Large intestine (tissue), 3 donors: ENCODE data around the gene TEX264. TPM values are rescaled to one million over a fixed set of nuclear protein-coding genes. Genes with fewer than 3 reads are reported as not detected.
A peak's percentile ranks its signal among the peaks of the same experiment; 100 is the strongest.

Source experiments
- DNase-seq, 2 donors: peaks; one replicate each; pipeline versions ENCODE4 v3.0.0 to v3.0.0-alpha.2; 2013
- H3K27ac ChIP-seq: one replicate; pipeline ENCODE4 v1.5.1; 2013; ENCODE audit warnings: low read length
- H3K27me3 ChIP-seq: 2 replicates; pipeline ENCODE4 v1.6.1; 2013; ENCODE audit warnings: low read length; ENCODE audit not compliant: control insufficient read depth, insufficient read depth
- H3K36me3 ChIP-seq: 2 replicates; pipeline ENCODE4 v1.6.1; 2013; ENCODE audit warnings: low read length; ENCODE audit not compliant: control insufficient read depth, insufficient read depth
- H3K4me1 ChIP-seq: one replicate; pipeline ENCODE4 v1.6.1; 2013; ENCODE audit warnings: low read length; ENCODE audit not compliant: control insufficient read depth, insufficient read depth
- H3K4me3 ChIP-seq: one replicate; pipeline ENCODE4 v1.5.1; 2013; ENCODE audit warnings: low read length
- H3K9me3 ChIP-seq: one replicate; pipeline ENCODE4 v1.6.1; 2013; ENCODE audit warnings: mild to moderate bottlenecking, low read depth, low read length, moderate library complexity; ENCODE audit not compliant: control insufficient read depth
- WGBS: methylation state at CpG from one replicate; pipeline ENCODE4 v1.1.5; 2013; ENCODE audit warnings: low lambda C conversion rate; ENCODE audit not compliant: insufficient coverage; 5-methylcytosine and 5-hydroxymethylcytosine counted together
- polyA plus RNA-seq: library from polyadenylated mRNA; unstranded; fragments of 120-200 nt; gene quantifications from one replicate; pipeline ENCODE4 v1.2.1, GENCODE V29; 2013

The TEX264 gene
- polyA plus RNA-seq, 1 donor, result 42.0 TPM

DNA sequence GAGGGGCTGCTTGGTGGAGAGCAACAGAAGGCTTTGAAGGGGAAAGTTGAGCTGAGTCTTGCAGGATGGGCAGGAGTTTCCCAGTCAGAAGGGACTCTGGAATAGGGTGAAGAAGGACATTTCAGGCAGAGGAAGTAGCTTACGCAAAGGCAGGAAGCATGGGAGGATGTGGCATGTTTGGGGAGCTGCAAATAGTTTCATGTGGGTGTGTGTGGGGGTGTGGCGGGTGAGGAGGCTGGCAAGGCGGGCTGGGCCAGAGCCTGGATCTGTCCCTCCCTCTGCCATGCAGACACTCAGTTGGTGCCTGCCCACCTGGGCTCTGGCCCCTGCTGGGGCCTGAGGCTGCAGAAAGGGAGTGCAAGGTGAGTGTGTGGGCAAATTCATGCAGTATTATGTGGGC is 10.4 kb downstream of the TEX264 start:
- no peak for DNase-seq
- no peak overlapping the region for H3K4me3 ChIP-seq
- peaks cover 69% of the 10 kb centered on the region for H3K36me3 ChIP-seq
- H3K27ac ChIP-seq, result no peak overlapping the region
- H3K27me3 ChIP-seq, result no peaks in the 10 kb centered on the region
- H3K9me3 ChIP-seq, result no peaks in the 10 kb centered on the region
- WGBS, result 100% methylated on average over 1 of the region's 3 CpGs
- no peaks in the 10 kb centered on the region for H3K4me1 ChIP-seq

DNA sequence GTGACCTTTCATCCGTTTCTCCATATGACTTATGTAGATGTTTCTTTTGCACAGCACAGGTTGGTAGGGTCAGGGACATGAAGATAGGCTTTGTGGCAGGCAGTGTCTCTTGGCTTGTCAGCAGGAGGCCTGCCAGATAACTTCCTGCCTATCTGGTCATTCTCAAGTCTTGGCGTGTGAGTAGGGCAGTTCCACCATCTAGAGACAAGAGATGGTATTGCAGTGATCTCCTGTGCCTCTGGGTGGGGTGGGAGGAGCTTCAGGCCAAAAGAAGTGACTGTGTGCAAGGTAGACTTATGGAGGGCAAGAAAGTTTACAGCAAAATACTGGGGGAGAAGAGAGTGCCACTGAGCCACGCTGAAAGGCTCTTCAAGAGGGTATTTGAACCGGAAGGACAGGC is 11.0 kb downstream of the TEX264 start:
- Histone ChIP-seq H3K27me3 (no peaks in the 10 kb centered on the region), H3K9me3 (no peaks in the 10 kb centered on the region), H3K4me3 (no peak overlapping the region), H3K36me3 (peaks cover 69% of the 10 kb centered on the region), H3K4me1 (no peaks in the 10 kb centered on the region), H3K27ac (no peak overlapping the region)
- peak; percentile 72 to 75 for DNase-seq
- no CpG with 5 or more reads among the region's 4 CpGs for WGBS

DNA sequence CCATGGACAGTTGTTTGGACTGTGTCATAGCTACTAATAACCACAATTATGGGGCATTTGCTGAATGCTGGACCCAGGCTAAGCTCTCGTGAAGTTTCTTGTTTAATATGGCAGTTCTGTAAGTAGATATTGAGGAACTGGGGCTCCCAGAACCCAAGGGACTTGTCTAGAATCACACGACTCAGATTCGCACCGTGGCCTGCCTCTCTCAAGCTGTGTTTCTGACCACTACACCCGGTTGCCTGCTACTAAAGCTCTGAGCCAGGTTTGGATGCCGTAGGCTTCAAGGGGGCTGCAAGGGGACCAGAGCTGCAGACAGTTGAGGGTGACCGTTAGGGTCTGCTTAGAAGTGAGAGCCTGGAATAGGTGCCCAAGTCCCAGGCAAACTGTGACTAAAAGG is 11.5 kb downstream of the TEX264 start:
- no peak for DNase-seq
- Histone ChIP-seq H3K27me3 (no peaks in the 10 kb centered on the region), H3K27ac (no peak overlapping the region), H3K9me3 (no peaks in the 10 kb centered on the region), H3K4me3 (no peak overlapping the region), H3K4me1 (no peaks in the 10 kb centered on the region), H3K36me3 (peaks cover 67% of the 10 kb centered on the region)
- no CpG with 5 or more reads among the region's 7 CpGs for WGBS

DNA sequence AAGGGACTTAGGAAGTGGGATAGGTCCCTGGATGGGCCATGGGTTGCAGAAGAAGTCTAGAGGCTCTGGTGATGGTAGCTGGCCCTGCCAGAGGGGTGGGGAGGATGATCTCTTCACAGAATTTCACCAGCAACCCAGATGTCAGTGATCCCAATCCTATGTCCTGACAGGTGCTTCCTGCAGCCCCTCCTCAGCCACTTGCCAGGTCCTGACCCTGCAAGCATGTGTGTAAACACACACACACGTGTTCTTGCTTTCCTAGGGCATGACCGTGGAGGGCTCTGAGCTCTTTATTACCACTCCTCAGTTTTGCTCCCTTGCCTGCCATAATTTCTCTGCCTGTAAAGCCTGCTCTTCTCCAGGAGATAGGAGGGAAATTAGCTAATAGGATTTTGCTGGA is 12.5 kb downstream of the TEX264 start:
- WGBS, result 80% methylated on average over 1 of the region's 2 CpGs
- peaks cover 67% of the 10 kb centered on the region for H3K36me3 ChIP-seq
- no peak overlapping the region for H3K27ac ChIP-seq

DNA sequence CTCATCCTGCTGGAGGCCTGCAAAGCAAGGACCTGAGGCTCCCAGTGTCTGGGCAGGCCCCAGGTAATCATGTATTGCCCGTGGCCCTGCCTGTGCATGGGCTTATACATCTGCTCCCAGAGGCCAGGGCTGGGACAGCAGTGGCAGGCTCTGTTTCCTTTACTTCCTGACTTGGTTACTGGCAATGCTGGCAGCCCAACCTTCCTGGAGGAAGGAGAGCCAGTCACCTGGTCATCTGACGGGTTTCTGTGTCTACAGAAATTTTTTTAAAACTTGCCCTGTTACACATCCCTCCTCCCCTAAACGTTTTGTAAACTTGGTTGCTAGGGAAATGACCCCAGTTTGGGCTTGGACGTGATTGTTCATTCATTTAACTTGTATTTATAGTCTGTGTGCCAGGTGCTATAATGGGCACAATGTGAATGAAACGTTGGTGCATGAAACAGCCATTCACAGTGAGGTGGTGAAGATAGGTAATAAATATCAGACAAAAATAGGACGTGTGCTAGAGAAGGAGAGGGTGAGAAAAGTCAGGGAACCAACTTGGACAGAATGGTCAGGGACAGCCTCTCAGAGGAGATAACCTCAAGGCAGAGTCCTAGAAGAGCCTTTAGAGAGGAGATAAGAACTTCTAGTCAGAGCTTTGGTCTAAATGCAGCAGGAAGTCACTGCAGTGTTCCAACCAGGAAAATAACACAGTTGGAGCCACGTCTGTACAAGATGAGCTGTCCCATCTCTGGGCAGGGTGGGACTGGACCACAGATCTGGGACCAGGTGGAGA is 14.1 kb downstream of the TEX264 start:
- H3K27ac ChIP-seq, result no peak overlapping the region
- H3K36me3 ChIP-seq, result peaks cover 69% of the 10 kb centered on the region
- WGBS, result 60% methylated on average over 2 of the region's 7 CpGs

More for the DNA sequence above, 12.5 kb downstream of the TEX264 start:
- Histone ChIP-seq H3K4me3 (no peak overlapping the region), H3K27me3 (no peaks in the 10 kb centered on the region), H3K4me1 (no peaks in the 10 kb centered on the region), H3K9me3 (no peaks in the 10 kb centered on the region)
- DNase-seq, result no peak

DNA sequence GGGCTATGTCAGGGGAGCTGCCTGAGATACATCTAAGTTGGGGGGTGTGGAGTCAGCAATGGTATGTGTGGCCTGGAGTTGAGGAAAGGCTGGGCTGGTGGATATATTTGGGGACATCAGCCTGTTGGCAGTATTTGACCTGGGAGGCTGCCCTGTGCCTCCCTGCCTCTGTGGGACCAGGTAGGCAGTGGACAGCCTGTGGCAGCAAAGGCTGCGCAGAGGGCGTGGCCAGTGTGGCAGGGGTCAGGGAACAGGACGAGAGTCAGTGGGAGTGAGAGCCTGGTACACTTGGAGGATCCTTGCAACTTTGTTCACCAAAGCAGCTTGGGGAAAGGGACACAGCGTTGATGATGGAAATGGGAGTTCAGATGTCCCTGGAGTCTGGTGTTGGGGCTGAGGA is 15.0 kb downstream of the TEX264 start:
- Histone ChIP-seq H3K4me3 (no peak overlapping the region), H3K27ac (no peak overlapping the region), H3K9me3 (no peaks in the 10 kb centered on the region), H3K27me3 (no peaks in the 10 kb centered on the region), H3K4me1 (no peaks in the 10 kb centered on the region), H3K36me3 (peaks cover 76% of the 10 kb centered on the region)
- DNase-seq, result no peak
- WGBS, result 100% methylated on average over 1 of the region's 4 CpGs

More for the DNA sequence above, 14.1 kb downstream of the TEX264 start:
- no peaks in the 10 kb centered on the region for H3K9me3 ChIP-seq
- no peak for DNase-seq
- H3K4me3 ChIP-seq, result no peak overlapping the region
- H3K27me3 ChIP-seq, result no peaks in the 10 kb centered on the region
- H3K4me1 ChIP-seq, result no peaks in the 10 kb centered on the region

DNA sequence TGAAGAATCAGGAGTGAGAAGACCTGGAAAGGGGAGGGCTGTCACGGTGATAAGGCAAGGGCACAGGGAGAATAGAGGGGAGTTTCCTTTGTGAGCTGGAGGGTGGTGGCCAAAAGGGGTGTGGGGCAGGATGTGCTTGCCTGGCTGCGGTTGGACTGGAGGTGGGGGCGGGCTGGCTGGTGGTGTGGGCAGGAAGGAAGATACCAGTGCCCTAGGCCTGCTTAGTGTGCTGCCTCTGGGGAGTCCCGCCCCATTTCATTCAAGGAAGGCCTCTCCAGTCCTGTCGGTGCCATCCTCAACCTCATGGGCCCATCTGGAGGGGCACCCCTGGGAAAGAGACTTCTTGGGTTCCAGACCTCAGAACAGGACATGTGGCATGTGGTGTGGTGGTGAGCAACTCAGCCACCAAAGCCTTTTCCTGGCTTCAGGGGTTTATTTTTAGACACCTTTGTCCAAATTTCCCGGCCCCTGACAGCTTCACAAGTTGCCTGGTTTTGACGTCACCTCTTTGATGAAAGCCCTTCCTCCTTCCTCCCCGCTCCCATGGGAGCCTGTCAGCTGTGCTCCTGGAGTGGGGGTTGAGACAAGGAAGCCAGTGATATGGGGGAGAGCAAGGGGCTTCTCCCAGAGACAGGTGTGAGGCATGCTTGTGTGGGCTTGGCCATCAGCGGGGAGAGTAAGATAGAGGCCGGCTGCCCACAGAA is 15.6 kb downstream of the TEX264 start:
- H3K27me3 ChIP-seq, result no peaks in the 10 kb centered on the region

DNA sequence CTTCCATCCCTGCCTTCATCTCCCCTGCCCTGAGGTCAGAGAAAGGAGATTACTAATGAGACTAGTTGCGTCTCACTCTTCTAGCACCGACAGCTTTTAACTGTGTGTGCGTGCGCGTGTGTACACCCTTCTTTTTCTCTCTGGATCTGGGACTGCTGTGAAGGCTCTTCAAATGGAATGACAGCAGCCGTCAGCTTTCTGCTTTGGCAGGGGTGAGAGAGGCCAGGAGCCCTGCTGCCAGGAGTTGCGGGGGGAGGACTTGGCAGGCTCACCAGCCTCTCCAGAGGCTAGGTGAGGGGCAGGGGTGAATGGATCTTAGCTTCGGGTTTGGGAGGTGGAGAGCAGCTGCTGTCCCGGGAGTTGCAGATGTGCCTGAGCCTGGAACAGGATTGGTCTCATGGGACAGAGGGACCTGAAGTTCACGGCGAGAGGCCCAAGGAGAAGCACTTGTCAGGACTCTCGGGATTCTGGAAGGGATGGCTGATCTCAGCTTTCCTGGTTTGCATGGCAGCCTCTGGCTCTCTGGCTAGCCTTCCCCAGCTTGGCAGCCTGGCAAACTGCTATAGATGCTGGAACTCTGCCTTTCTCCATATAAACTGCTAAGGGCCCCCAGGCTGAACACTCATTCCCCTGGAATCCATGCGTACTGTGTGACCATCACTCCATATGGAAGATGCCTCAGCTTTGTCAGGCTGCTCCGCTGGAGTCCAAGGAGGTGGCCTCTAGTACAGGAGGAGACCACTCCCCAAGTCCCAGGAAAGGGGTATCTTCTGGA is 16.6 kb downstream of the TEX264 start:
- Histone ChIP-seq H3K4me3 (no peak overlapping the region), H3K27me3 (no peaks in the 10 kb centered on the region), H3K9me3 (no peaks in the 10 kb centered on the region), H3K27ac (no peak overlapping the region), H3K4me1 (no peaks in the 10 kb centered on the region), H3K36me3 (peaks cover 82% of the 10 kb centered on the region)
- 80% methylated on average over 3 of the region's 14 CpGs for WGBS
- DNase-seq, result no peak

More for the DNA sequence above, 15.6 kb downstream of the TEX264 start:
- Histone ChIP-seq H3K4me3 (no peak overlapping the region), H3K36me3 (peaks cover 76% of the 10 kb centered on the region), H3K9me3 (no peaks in the 10 kb centered on the region), H3K27ac (no peak overlapping the region), H3K4me1 (no peaks in the 10 kb centered on the region)
- DNase-seq, result peak in 1 of 2 donors; percentile 15
- WGBS, result no CpG with 5 or more reads among the region's 10 CpGs

DNA sequence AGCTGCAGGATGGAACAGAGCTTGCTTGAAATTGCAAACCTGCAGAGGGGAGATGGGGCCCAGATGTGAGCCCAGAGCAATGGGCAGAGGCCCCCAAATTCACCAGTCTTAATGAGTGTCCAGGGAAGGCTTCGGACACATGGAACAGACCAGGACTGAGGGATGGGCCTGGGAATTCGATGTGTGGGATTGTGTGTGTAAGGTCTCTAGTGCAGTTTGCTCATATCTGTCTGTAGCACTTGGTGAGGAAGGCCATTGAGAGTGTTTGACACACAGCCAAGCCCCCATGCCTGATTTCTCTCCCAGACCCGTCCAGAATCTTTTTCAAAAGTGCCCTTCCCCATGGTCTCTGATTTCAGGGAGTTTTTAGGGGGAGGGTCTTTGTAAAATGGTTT is 17.2 kb downstream of the TEX264 start:
- Histone ChIP-seq H3K27ac (no peak overlapping the region), H3K9me3 (no peaks in the 10 kb centered on the region), H3K36me3 (peaks cover 81% of the 10 kb centered on the region), H3K4me3 (no peak overlapping the region), H3K27me3 (no peaks in the 10 kb centered on the region), H3K4me1 (no peaks in the 10 kb centered on the region)
- DNase-seq, result no peak
- no CpG with 5 or more reads among the region's 3 CpGs for WGBS

DNA sequence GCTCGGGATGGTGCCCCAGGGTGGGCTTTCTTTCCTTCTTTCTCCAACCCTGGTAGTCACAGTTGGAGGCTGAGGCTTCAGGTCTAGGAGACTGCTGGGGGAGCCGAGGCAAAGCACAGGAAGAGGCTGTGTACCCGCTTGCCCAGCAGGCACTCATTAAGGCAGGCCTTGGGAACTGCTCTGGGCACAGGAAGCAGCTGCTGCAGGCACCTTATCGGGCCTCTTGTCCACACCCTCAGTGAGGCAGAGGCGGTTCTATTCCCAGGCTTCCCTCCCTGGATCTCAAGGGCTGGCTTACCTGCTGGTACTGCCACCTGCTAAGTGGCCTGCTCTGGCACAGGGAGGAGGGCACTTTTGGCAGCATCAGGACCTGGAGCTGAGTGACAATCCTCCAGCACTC is 20.0 kb downstream of the TEX264 start:
- H3K4me3 ChIP-seq, result no peak overlapping the region
- no CpG with 5 or more reads among the region's 5 CpGs for WGBS
- H3K27ac ChIP-seq, result no peak overlapping the region
- no peak for DNase-seq
- no peaks in the 10 kb centered on the region for H3K9me3 ChIP-seq
- no peaks in the 10 kb centered on the region for H3K4me1 ChIP-seq
- peaks cover 67% of the 10 kb centered on the region for H3K36me3 ChIP-seq
- H3K27me3 ChIP-seq, result no peaks in the 10 kb centered on the region
